IPS-18c (cell line): Measurements from ENCODE around the gene SCGB3A1.

Experiments used
- H3K4me3 ChIP-seq: 2 replicates; pipeline ENCODE4 v1.7.0; 2013; ENCODE audit warnings: low read depth, mild to moderate bottlenecking, low read length, moderate library complexity; ENCODE audit not compliant: insufficient read depth
- H3K9me3 ChIP-seq: one replicate; pipeline ENCODE4 v1.6.1; 2013; ENCODE audit warnings: mild to moderate bottlenecking, low read length, moderate library complexity; ENCODE audit not compliant: control insufficient read depth, insufficient read depth

SCGB3A1 gene

GRCh38 chr5:180598797-180599589 is 7.7 kb upstream of the SCGB3A1 start:
- Histone ChIP-seq H3K9me3 (no peaks in the 10 kb centered on the region), H3K4me3 (no peak overlapping the region)

GRCh38 chr5:180598316-180598701 is 7.0 kb upstream of the SCGB3A1 start:
- no peak overlapping the region for H3K4me3 ChIP-seq
- H3K9me3 ChIP-seq = no peaks in the 10 kb centered on the region

- Histone ChIP-seq H3K4me3 (no peak overlapping the region), H3K9me3 (no peaks in the 10 kb centered on the region)
These were observed 5.5 kb upstream of the SCGB3A1 start for GRCh38 chr5:180596668-180597231.

GRCh38 chr5:180596115-180596667 is 4.9 kb upstream of the SCGB3A1 start:
- H3K4me3 ChIP-seq = no peak overlapping the region
- H3K9me3 ChIP-seq = no peaks in the 10 kb centered on the region

- H3K4me3 ChIP-seq = no peak overlapping the region
- no peaks in the 10 kb centered on the region for H3K9me3 ChIP-seq
These were observed 4.2 kb upstream of the SCGB3A1 start for GRCh38 chr5:180595381-180596114.

- Histone ChIP-seq H3K9me3 (no peaks in the 10 kb centered on the region), H3K4me3 (no peak overlapping the region)
These were observed 3.7 kb upstream of the SCGB3A1 start for GRCh38 chr5:180595046-180595379.

- H3K9me3 ChIP-seq = no peaks in the 10 kb centered on the region
- H3K4me3 ChIP-seq = no peak overlapping the region
These were observed 3.2 kb upstream of the SCGB3A1 start for GRCh38 chr5:180594311-180595045.

GRCh38 chr5:180593446-180594206 is 2.3 kb upstream of the SCGB3A1 start:
- Histone ChIP-seq H3K4me3 (no peak overlapping the region), H3K9me3 (no peaks in the 10 kb centered on the region)

- no peaks in the 10 kb centered on the region for H3K9me3 ChIP-seq
- no peak overlapping the region for H3K4me3 ChIP-seq
These were observed 877 bp upstream of the SCGB3A1 start for GRCh38 chr5:180592176-180592575.

- no peaks in the 10 kb centered on the region for H3K9me3 ChIP-seq
- H3K4me3 ChIP-seq = peak overlapping the region; percentile 53
These were observed 572 bp downstream of the SCGB3A1 start for GRCh38 chr5:180590543-180591310.

GRCh38 chr5:180589771-180590542 is 1.3 kb downstream of the SCGB3A1 start:
- H3K4me3 ChIP-seq = peak overlapping the region; percentile 53

GRCh38 chr5:180586870-180587269 is 4.4 kb downstream of the SCGB3A1 start:
- H3K4me3 ChIP-seq = no peak overlapping the region
- H3K9me3 ChIP-seq = no peaks in the 10 kb centered on the region

More at GRCh38 chr5:180589771-180590542, 1.3 kb downstream of the SCGB3A1 start:
- no peaks in the 10 kb centered on the region for H3K9me3 ChIP-seq

GRCh38 chr5:180586204-180586603 is 5.1 kb downstream of the SCGB3A1 start:
- Histone ChIP-seq H3K9me3 (no peaks in the 10 kb centered on the region), H3K4me3 (no peak overlapping the region)

GRCh38 chr5:180583738-180584137 is 7.6 kb downstream of the SCGB3A1 start:
- H3K4me3 ChIP-seq = no peak overlapping the region
- no peaks in the 10 kb centered on the region for H3K9me3 ChIP-seq

GRCh38 chr5:180580681-180581080 is 10.6 kb downstream of the SCGB3A1 start:
- no peak overlapping the region for H3K4me3 ChIP-seq

More at GRCh38 chr5:180580681-180581080, 10.6 kb downstream of the SCGB3A1 start:
- H3K9me3 ChIP-seq = no peaks in the 10 kb centered on the region
